HEK293 (cell line): ENCODE results near the gene TMEM256.

Experiments used
- ATF2 ChIP-seq: fragments of 450-650 bp; formaldehyde crosslinking; IDR thresholded peaks from 2 replicates; pipeline ENCODE4 v1.5.1; 2016; ENCODE audit warnings: missing biosample characterization, missing genetic modification characterization, low read depth
- PRDM2 ChIP-seq: fragments of 450-650 bp; formaldehyde crosslinking; IDR thresholded peaks from 2 replicates; pipeline ENCODE4 v1.5.1; 2016; ENCODE audit warnings: missing biosample characterization, missing genetic modification characterization, borderline replicate concordance
- REST ChIP-seq: fragments of 450-650 bp; formaldehyde crosslinking; IDR thresholded peaks from 2 replicates; pipeline ENCODE4 v1.5.1; 2016; ENCODE audit warnings: missing biosample characterization, missing genetic modification characterization
- YY1 ChIP-seq: fragments of 450-650 bp; formaldehyde crosslinking; IDR thresholded peaks from 2 replicates; pipeline ENCODE4 v1.5.1; 2018; ENCODE audit warnings: missing biosample characterization, missing genetic modification characterization
- ZNF585B ChIP-seq: fragments of 450-650 bp; formaldehyde crosslinking; IDR thresholded peaks from 2 replicates; pipeline ENCODE4 v1.5.1; 2016; ENCODE audit warnings: missing biosample characterization, missing genetic modification characterization
- ZNF624 ChIP-seq: fragments of 450-650 bp; formaldehyde crosslinking; IDR thresholded peaks from 2 replicates; pipeline ENCODE4 v1.5.1; 2017; ENCODE audit warnings: missing biosample characterization, missing genetic modification characterization
- ZNF626 ChIP-seq: fragments of 450-650 bp; sonication (Bioruptor Pico); formaldehyde crosslinking; IDR thresholded peaks from 2 replicates; pipeline ENCODE4 v1.5.1; 2018; ENCODE audit warnings: missing biosample characterization, missing genetic modification characterization, inconsistent platforms
- ZNF785 ChIP-seq: fragments of 450-650 bp; formaldehyde crosslinking; IDR thresholded peaks from 2 replicates; pipeline ENCODE4 v1.5.1; 2016; ENCODE audit warnings: missing biosample characterization, missing genetic modification characterization
- ZSCAN16 ChIP-seq: fragments of 450-650 bp; formaldehyde crosslinking; IDR thresholded peaks from 2 replicates; pipeline ENCODE4 v1.5.1; 2016; ENCODE audit warnings: missing biosample characterization, missing genetic modification characterization
- TF ChIP-seq, protein P1 (sequence below): fragments of 450-650 bp; formaldehyde crosslinking; IDR thresholded peaks from 2 replicates; pipeline ENCODE4 v1.5.1; 2016; ENCODE audit warnings: missing biosample characterization, missing genetic modification characterization
- TF ChIP-seq, protein P2 (sequence below): sonication (generic); formaldehyde crosslinking; IDR thresholded peaks from 2 replicates; pipeline ENCODE4 v1.8.1; 2022; ENCODE audit warnings: mild to moderate bottlenecking, moderate library complexity, missing genetic modification reagents

GRCh38 chr17:7380321-7380720 lies 23.6 kb downstream of the TMEM256 start:
- TF ChIP-seq ZSCAN16 (no peak), ATF2 (tag by site-specific recombination) (no peak), PRDM2 (tag by site-specific recombination) (no peak), ZNF624 (tag by site-specific recombination) (no peak), ZNF785 (tag by site-specific recombination) (no peak), ZNF585B (tag by site-specific recombination) (no peak), YY1 (tag by site-specific recombination) (no peak), REST (no peak), ZNF626 (tag by site-specific recombination) (no peak)
- TF ChIP-seq, protein P1, sequence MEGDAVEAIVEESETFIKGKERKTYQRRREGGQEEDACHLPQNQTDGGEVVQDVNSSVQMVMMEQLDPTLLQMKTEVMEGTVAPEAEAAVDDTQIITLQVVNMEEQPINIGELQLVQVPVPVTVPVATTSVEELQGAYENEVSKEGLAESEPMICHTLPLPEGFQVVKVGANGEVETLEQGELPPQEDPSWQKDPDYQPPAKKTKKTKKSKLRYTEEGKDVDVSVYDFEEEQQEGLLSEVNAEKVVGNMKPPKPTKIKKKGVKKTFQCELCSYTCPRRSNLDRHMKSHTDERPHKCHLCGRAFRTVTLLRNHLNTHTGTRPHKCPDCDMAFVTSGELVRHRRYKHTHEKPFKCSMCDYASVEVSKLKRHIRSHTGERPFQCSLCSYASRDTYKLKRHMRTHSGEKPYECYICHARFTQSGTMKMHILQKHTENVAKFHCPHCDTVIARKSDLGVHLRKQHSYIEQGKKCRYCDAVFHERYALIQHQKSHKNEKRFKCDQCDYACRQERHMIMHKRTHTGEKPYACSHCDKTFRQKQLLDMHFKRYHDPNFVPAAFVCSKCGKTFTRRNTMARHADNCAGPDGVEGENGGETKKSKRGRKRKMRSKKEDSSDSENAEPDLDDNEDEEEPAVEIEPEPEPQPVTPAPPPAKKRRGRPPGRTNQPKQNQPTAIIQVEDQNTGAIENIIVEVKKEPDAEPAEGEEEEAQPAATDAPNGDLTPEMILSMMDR (tag by site-specific recombination): no peak
- TF ChIP-seq, protein P2, sequence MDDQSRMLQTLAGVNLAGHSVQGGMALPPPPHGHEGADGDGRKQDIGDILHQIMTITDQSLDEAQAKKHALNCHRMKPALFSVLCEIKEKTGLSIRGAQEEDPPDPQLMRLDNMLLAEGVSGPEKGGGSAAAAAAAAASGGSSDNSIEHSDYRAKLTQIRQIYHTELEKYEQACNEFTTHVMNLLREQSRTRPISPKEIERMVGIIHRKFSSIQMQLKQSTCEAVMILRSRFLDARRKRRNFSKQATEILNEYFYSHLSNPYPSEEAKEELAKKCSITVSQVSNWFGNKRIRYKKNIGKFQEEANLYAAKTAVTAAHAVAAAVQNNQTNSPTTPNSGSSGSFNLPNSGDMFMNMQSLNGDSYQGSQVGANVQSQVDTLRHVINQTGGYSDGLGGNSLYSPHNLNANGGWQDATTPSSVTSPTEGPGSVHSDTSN (CRISPR knock-in tag): no peak
